ENCODE measurements around the gene RNH1.

- TF ChIP-seq, protein P1, sequence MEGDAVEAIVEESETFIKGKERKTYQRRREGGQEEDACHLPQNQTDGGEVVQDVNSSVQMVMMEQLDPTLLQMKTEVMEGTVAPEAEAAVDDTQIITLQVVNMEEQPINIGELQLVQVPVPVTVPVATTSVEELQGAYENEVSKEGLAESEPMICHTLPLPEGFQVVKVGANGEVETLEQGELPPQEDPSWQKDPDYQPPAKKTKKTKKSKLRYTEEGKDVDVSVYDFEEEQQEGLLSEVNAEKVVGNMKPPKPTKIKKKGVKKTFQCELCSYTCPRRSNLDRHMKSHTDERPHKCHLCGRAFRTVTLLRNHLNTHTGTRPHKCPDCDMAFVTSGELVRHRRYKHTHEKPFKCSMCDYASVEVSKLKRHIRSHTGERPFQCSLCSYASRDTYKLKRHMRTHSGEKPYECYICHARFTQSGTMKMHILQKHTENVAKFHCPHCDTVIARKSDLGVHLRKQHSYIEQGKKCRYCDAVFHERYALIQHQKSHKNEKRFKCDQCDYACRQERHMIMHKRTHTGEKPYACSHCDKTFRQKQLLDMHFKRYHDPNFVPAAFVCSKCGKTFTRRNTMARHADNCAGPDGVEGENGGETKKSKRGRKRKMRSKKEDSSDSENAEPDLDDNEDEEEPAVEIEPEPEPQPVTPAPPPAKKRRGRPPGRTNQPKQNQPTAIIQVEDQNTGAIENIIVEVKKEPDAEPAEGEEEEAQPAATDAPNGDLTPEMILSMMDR (IDR thresholded peaks at IDR 0.05 in 2 of 3, conservative IDR thresholded peaks at IDR 0.05 in 1 of 3; ENCODE audit: control insufficient read depth in 2 of 3, extremely low read depth in 1 of 3, insufficient read depth in 1 of 3, low read depth in 3 of 3, low read length in 3 of 3) = no peak
- no peak for TF ChIP-seq SRF (IDR thresholded peaks at IDR 0.05; ENCODE audit: low read depth in 2 of 2, low read length in 2 of 2)
- no peak for TF ChIP-seq TBL1XR1 (IDR thresholded peaks at IDR 0.05; ENCODE audit: low read depth, low read length)
- no peak for TF ChIP-seq POLR2A (IDR thresholded peaks at IDR 0.05; ENCODE audit: low read depth, low read length)
Measured at GRCh38 chr11:473415-473814, 33.6 kb downstream of the RNH1 start.
